Tibial artery (tissue), 4 donors: ENCODE data around the gene ATP6V0D1.

Experiments
- DNase-seq, 2 donors: peaks; one replicate each; pipeline ENCODE4 v3.0.0-alpha.2; 2019
- H3K27ac ChIP-seq, 2 donors: fragments of 200-600 bp; sonication (generic) in 1 of 2; 1 replicate in 1 of 2; 2 replicates in 1 of 2; pipeline ENCODE4 v1.5.1; 2018 to 2019; ENCODE audit warnings: mild to moderate bottlenecking in 1 of 2
- H3K27me3 ChIP-seq, 2 donors: fragments of 200-600 bp; sonication (generic) in 1 of 2; one replicate each; pipeline versions ENCODE4 v1.5.1 to v1.6.0; 2016 to 2019
- H3K36me3 ChIP-seq, 3 donors: fragments of 200-600 bp; sonication (generic) in 2 of 3; one replicate each; pipeline ENCODE4 v1.5.1; 2016 to 2019; ENCODE audit warnings: mild to moderate bottlenecking in 2 of 3
- H3K4me1 ChIP-seq, 4 donors: fragments of 200-600 bp; sonication (generic) in 2 of 4; 1 replicate in 3 of 4; 2 replicates in 1 of 4; pipeline ENCODE4 v1.5.1; 2016 to 2019
- H3K4me3 ChIP-seq, 2 donors: fragments of 200-600 bp; sonication (generic) in 1 of 2; 1 replicate in 1 of 2; 2 replicates in 1 of 2; pipeline ENCODE4 v1.5.1; 2018 to 2019; ENCODE audit warnings: mild to moderate bottlenecking in 2 of 2
- H3K9me3 ChIP-seq, 3 donors: fragments of 200-600 bp; sonication (generic) in 1 of 3; one replicate each; pipeline ENCODE4 v1.5.1; 2016 to 2019
- CTCF ChIP-seq, 2 experiments: fragments of 200-600 bp in 1 of 2; fragments of 450-650 bp in 1 of 2; IDR thresholded peaks; one replicate each; pipeline ENCODE4 v1.5.1; 2017 to 2019; ENCODE audit warnings: antibody characterized with exemption in 2 of 2, mild to moderate bottlenecking in 1 of 2, moderate library complexity in 1 of 2
- intact Hi-C: fragments of 100-400 bp; cut with DNase I; formaldehyde crosslinking; loops from one replicate; pipeline ENCODE4 v1.15.0; 2023; ENCODE audit warnings: low total_unique reads

The ATP6V0D1 gene

GRCh38 chr16:67435758-67436164 lies 45.2 kb downstream of the ATP6V0D1 start:
- TF ChIP-seq CTCF (IDR thresholded peaks at IDR 0.05): no peak
- no peaks in the 10 kb centered on the region for H3K9me3 ChIP-seq
- intact Hi-C loops: no loop called here
- no peak overlapping the region for H3K4me3 ChIP-seq
- no peak for DNase-seq
- H3K4me1 ChIP-seq: peaks cover 1 to 13% (median 7%) of the 10 kb centered on the region in 4 donors
- no peaks in the 10 kb centered on the region for H3K27me3 ChIP-seq
- no peak overlapping the region for H3K27ac ChIP-seq
- peaks cover 18 to 50% (median 39%) of the 10 kb centered on the region in 3 donors for H3K36me3 ChIP-seq

GRCh38 chr16:67433131-67433719 lies 47.7 kb downstream of the ATP6V0D1 start:
- H3K27ac ChIP-seq: no peak overlapping the region
- H3K36me3 ChIP-seq: peaks cover 8 to 29% (median 17%) of the 10 kb centered on the region in 3 donors
- no peak overlapping the region for H3K4me3 ChIP-seq
- H3K27me3 ChIP-seq: peaks cover 0 to 23% of the 10 kb centered on the region in 2 donors
- TF ChIP-seq CTCF (IDR thresholded peaks at IDR 0.05): no peak
- H3K9me3 ChIP-seq: no peaks in the 10 kb centered on the region
- DNase-seq: no peak
- H3K4me1 ChIP-seq: peaks cover 6 to 30% (median 14%) of the 10 kb centered on the region in 4 donors
- intact Hi-C loops: no loop called here

GRCh38 chr16:67432506-67432890 lies 48.5 kb downstream of the ATP6V0D1 start:
- intact Hi-C loops: no loop called here
- H3K27me3 ChIP-seq: peaks cover 0 to 30% of the 10 kb centered on the region in 2 donors
- peaks cover 2 to 22% (median 10%) of the 10 kb centered on the region in 3 donors for H3K36me3 ChIP-seq
- H3K4me3 ChIP-seq: no peak overlapping the region
- no peaks in the 10 kb centered on the region for H3K9me3 ChIP-seq
- H3K27ac ChIP-seq: no peak overlapping the region
- DNase-seq: no peak
- H3K4me1 ChIP-seq: peaks cover 6 to 36% (median 14%) of the 10 kb centered on the region in 4 donors
- no peak for TF ChIP-seq CTCF (IDR thresholded peaks at IDR 0.05)

DNA sequence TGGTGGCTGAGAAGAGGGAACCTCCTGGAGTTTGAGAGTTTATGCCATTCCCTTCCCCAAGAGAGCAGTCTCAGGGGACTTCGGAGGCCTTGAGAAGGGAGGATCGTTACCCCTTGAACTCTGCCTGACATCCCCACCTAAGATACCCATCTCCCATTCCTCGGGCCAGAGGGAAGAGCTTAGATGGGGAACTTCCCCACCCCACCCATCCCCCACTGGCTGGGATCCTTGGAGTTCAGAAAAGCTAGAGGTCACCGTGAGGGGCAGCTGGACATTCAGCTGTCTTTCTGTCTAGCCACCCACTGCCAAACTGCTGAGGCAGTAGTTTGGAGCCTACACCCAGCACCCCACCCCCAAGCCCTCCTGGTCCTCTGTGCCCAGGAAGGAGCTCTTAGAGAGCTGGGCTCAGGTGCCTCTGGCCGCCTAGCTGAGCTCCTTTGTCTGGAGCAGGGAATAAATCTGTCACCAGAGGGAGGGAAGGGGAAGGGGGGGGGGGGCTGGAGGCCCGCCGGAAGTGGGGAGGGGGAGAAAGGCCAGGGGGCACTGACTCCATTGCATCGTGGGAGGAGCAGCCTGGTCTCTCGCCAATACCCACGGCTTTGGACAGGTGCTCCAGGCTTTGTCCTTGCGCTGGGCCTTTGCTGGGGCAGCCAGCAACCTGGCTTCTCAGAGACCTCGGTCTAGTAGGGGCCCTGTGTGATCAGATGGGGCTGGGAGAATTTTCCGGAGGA lies 49.0 kb downstream of the ATP6V0D1 start:
- Histone ChIP-seq H3K4me3 (peak overlapping the region; percentile 44 to 56), H3K9me3 (no peaks in the 10 kb centered on the region), H3K36me3 (peaks cover 0 to 17% (median 4%) of the 10 kb centered on the region in 3 donors), H3K4me1 (peaks cover 6 to 36% (median 14%) of the 10 kb centered on the region in 4 donors), H3K27ac (peak overlapping the region in 1 of 2 donors; percentile 53), H3K27me3 (peaks cover 0 to 32% of the 10 kb centered on the region in 2 donors)
- TF ChIP-seq CTCF (IDR thresholded peaks at IDR 0.05): no peak
- no peak for DNase-seq
- intact Hi-C loops: no loop called here

DNA sequence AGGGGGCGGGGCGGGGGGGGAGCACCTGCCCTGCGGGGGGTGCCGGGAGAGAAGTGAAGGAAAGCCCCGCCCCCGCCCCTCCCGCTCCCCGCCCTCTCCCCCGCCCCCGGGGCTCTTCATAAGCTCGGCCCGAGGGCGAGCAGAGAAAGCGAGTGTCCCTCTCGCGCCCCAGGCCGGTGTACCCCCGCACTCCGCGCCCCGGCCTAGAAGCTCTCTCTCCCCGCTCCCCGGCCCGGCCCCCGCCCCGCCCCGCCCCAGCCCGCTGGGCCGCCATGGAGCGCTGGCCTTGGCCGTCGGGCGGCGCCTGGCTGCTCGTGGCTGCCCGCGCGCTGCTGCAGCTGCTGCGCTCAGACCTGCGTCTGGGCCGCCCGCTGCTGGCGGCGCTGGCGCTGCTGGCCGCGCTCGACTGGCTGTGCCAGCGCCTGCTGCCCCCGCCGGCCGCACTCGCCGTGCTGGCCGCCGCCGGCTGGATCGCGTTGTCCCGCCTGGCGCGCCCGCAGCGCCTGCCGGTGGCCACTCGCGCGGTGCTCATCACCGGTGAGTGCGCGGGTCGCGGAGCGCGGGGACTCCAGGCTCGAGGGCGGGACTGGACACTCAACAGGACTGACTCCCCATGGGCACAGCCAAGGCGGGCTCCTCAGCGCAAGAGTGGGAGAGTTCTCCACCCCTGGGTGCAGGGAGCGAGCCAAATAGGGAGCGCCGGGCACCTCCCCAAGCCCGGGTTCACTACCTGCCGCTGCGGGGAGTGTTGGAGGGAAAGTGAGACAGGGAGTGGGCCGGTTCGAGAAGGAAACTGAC lies 49.8 kb downstream of the ATP6V0D1 start, which contains the start of gene HSD11B2:
HSD11B2 (plus strand) TSS at position 145 of the 798 bp plus-strand sequence; CDS start at position 273, 128 bp downstream.
- Histone ChIP-seq H3K36me3 (peaks cover 0 to 9% (median 0%) of the 10 kb centered on the region in 3 donors), H3K4me1 (peaks cover 6 to 36% (median 14%) of the 10 kb centered on the region in 4 donors), H3K27ac (peak within 1 kb of the TSS in 1 of 2 donors; percentile 53), H3K9me3 (no peaks in the 10 kb centered on the region), H3K4me3 (peak within 1 kb of the TSS; percentile 44 to 56), H3K27me3 (peaks cover 0 to 37% of the 10 kb centered on the region in 2 donors)
- intact Hi-C loops: no loop called here
- peak in 1 of 2 donors; percentile 71 for DNase-seq
- peak in 1 of 2 experiments; percentile 24 for TF ChIP-seq CTCF (IDR thresholded peaks at IDR 0.05)
